Esophagus muscularis mucosa (tissue), 4 donors: ENCODE measurements around the gene PIM3. TPM values are rescaled to one million over a fixed set of nuclear protein-coding genes. Genes with fewer than 3 reads are reported as not detected.

Experiments
- DNase-seq: peaks from one replicate; pipeline ENCODE4 v3.0.0-alpha.2; 2017; ENCODE audit errors: extremely low spot score
- H3K27ac ChIP-seq, 4 donors: fragments of 200-600 bp; sonication (generic); replicated peaks in 1 of 4; 1 replicate in 3 of 4; 2 replicates in 1 of 4; pipeline ENCODE4 v1.5.1; 2016 to 2019; ENCODE audit warnings: mild to moderate bottlenecking in 1 of 4
- H3K27me3 ChIP-seq, 4 donors: fragments of 200-600 bp; sonication (generic); one replicate each; pipeline versions ENCODE4 v1.5.1 to v1.6.0; 2016 to 2019
- H3K36me3 ChIP-seq, 4 donors: fragments of 200-600 bp; sonication (generic); one replicate each; pipeline ENCODE4 v1.5.1; 2016 to 2019
- H3K4me1 ChIP-seq, 4 donors: fragments of 200-600 bp; sonication (generic); one replicate each; pipeline ENCODE4 v1.5.1; 2016 to 2019
- H3K4me3 ChIP-seq, 4 donors: fragments of 200-600 bp; sonication (generic); 1 replicate in 2 of 4; 2 replicates in 2 of 4; pipeline ENCODE4 v1.5.1; 2016 to 2019; ENCODE audit warnings: mild to moderate bottlenecking in 4 of 4, moderate library complexity in 1 of 4
- H3K9me3 ChIP-seq, 4 donors: fragments of 200-600 bp; sonication (generic); 1 replicate in 3 of 4; 2 replicates in 1 of 4; pipeline ENCODE4 v1.5.1; 2016 to 2019
- CTCF ChIP-seq, 3 experiments: fragments of 200-600 bp in 2 of 3; fragments of 450-650 bp in 1 of 3; sonication (generic) in 2 of 3; IDR thresholded peaks; one replicate each; pipeline ENCODE4 v1.5.1; 2017 to 2019; ENCODE audit warnings: antibody characterized with exemption in 3 of 3, mild to moderate bottlenecking in 2 of 3, moderate library complexity in 1 of 3
- EP300 ChIP-seq: sonication (generic); formaldehyde crosslinking; IDR thresholded peaks from one replicate; pipeline ENCODE4 v1.6.1; 2017; ENCODE audit warnings: antibody characterized with exemption
- POLR2A ChIP-seq: fragments of 450-650 bp; IDR thresholded peaks from one replicate; pipeline ENCODE4 v1.6.1; 2017; ENCODE audit warnings: antibody characterized with exemption, moderate library complexity, mild to moderate bottlenecking, low read depth
- POLR2AphosphoS5 ChIP-seq, 2 donors: sonication (generic); formaldehyde crosslinking; IDR thresholded peaks; one replicate each; pipeline ENCODE4 v1.6.1; 2017; ENCODE audit warnings: antibody characterized with exemption in 2 of 2
- WGBS: methylation state at CpG from one replicate; pipeline ENCODE4 v1.1.5; 2018; 5-methylcytosine and 5-hydroxymethylcytosine counted together
- intact Hi-C: fragments of 100-400 bp; cut with DNase I; formaldehyde crosslinking; loops from one replicate; pipeline ENCODE4 v1.15.1; 2023
- total RNA-seq, 4 donors: library from RNA; depleted of rRNA; stranded (reverse); fragments of >200 nt; gene quantifications; one replicate each; pipeline versions ENCODE4 v1.1.0 to v1.2.1, GENCODE V29; 2016

PIM3 gene
- total RNA-seq, 4 donors from 2014 or later: 36.1 to 106 (median 56.5) TPM

- Histone ChIP-seq H3K4me3 (no peak overlapping the region), H3K36me3 (no peaks in the 10 kb centered on the region), H3K9me3 (no peaks in the 10 kb centered on the region), H3K4me1 (peaks cover 1 to 10% (median 3%) of the 10 kb centered on the region in 4 donors), H3K27me3 (no peaks in the 10 kb centered on the region), H3K27ac (no peak overlapping the region)
- DNase-seq: no peak
- intact Hi-C loops: no loop called here
- WGBS: 86% methylated on average over 14 of the region's 17 CpGs
- no peak for TF ChIP-seq EP300
- TF ChIP-seq CTCF (IDR thresholded peaks at IDR 0.05): no peak
- no peak for TF ChIP-seq POLR2AphosphoS5 (IDR thresholded peaks at IDR 0.05)
- no peak for TF ChIP-seq POLR2A
Measured at GRCh38 chr22:49946612-49947295, 13.8 kb upstream of the PIM3 start.

- H3K27ac ChIP-seq: no peak overlapping the region
- H3K9me3 ChIP-seq: no peaks in the 10 kb centered on the region
- intact Hi-C loops: no loop called here
- DNase-seq: no peak
- no peak for TF ChIP-seq POLR2AphosphoS5 (IDR thresholded peaks at IDR 0.05)
- no peak for TF ChIP-seq CTCF (IDR thresholded peaks at IDR 0.05)
- no peak for TF ChIP-seq EP300
- no peak for TF ChIP-seq POLR2A
- peaks cover 6 to 14% (median 8%) of the 10 kb centered on the region in 4 donors for H3K4me1 ChIP-seq
- no peaks in the 10 kb centered on the region for H3K27me3 ChIP-seq
- 86% methylated on average over 4 of the region's 6 CpGs for WGBS
- H3K4me3 ChIP-seq: no peak overlapping the region
- H3K36me3 ChIP-seq: no peaks in the 10 kb centered on the region
Measured at GRCh38 chr22:49947296-49947622, 13.3 kb upstream of the PIM3 start.

- DNase-seq: no peak
- Histone ChIP-seq H3K4me3 (peak overlapping the region in 1 of 4 donors; percentile 3), H3K36me3 (no peaks in the 10 kb centered on the region), H3K4me1 (peaks cover 17 to 23% (median 19%) of the 10 kb centered on the region in 4 donors), H3K9me3 (no peaks in the 10 kb centered on the region), H3K27ac (peak overlapping the region in 1 of 4 donors; percentile 55), H3K27me3 (no peaks in the 10 kb centered on the region)
- TF ChIP-seq CTCF (IDR thresholded peaks at IDR 0.05) (no peak), POLR2AphosphoS5 (IDR thresholded peaks at IDR 0.05) (no peak), EP300 (no peak), POLR2A (no peak)
- 87% methylated on average over 9 of the region's 23 CpGs for WGBS
- intact Hi-C loops: no loop called here
Measured at GRCh38 chr22:49948116-49948957, 12.2 kb upstream of the PIM3 start.

- DNase-seq: no peak
- peaks cover 26 to 32% (median 28%) of the 10 kb centered on the region in 4 donors for H3K4me1 ChIP-seq
- TF ChIP-seq POLR2A (no peak), CTCF (IDR thresholded peaks at IDR 0.05) (no peak), POLR2AphosphoS5 (IDR thresholded peaks at IDR 0.05) (no peak), EP300 (no peak)
- intact Hi-C loops: no loop called here
- no peaks in the 10 kb centered on the region for H3K9me3 ChIP-seq
- WGBS: 92% methylated on average over 20 of the region's 42 CpGs
- no peaks in the 10 kb centered on the region for H3K36me3 ChIP-seq
- peak overlapping the region in 1 of 4 donors; percentile 55 for H3K27ac ChIP-seq
- H3K4me3 ChIP-seq: peak overlapping the region in 1 of 4 donors; percentile 3
- no peaks in the 10 kb centered on the region for H3K27me3 ChIP-seq
Measured at GRCh38 chr22:49948958-49949913, 11.3 kb upstream of the PIM3 start.
